ENCODE measurements around the gene SHB. TPM values are rescaled to one million over a fixed set of nuclear protein-coding genes. Genes with fewer than 3 reads are reported as not detected.

The SHB gene
- total and polyA plus RNA-seq, 2 donors = 4.9 to 5.5 TPM

GRCh38 chr9:37984672-37985611 is 84.1 kb downstream of the SHB start:
- peaks cover 11 to 48% of the 10 kb centered on the region in 2 donors for H3K4me1 ChIP-seq (ENCODE audit: control insufficient read depth in 2 of 2, insufficient read depth in 2 of 2, low read length in 2 of 2)
- 53% methylated on average over 26 of the region's 26 CpGs for WGBS
- H3K36me3 ChIP-seq (ENCODE audit: control insufficient read depth in 2 of 2, insufficient read depth in 2 of 2, low read length in 1 of 2) = no peaks in the 10 kb centered on the region
- H3K9me3 ChIP-seq (ENCODE audit: control insufficient read depth in 2 of 2, insufficient read depth in 1 of 2, low read length in 1 of 2) = no peaks in the 10 kb centered on the region
- peak in 4 of 9 donors; percentile 28 to 73 (median 49) for DNase-seq (ENCODE audit: low read depth in 6 of 9, low spot score in 9 of 9)
- H3K27me3 ChIP-seq (ENCODE audit: control insufficient read depth in 2 of 2, insufficient read depth in 1 of 2, low read length in 1 of 2) = no peaks in the 10 kb centered on the region
- H3K27ac ChIP-seq (ENCODE audit: low read depth in 1 of 2, low read length in 1 of 2) = peak overlapping the region in 1 of 2 donors; percentile 66
- no peak overlapping the region for H3K4me3 ChIP-seq (ENCODE audit: low read length in 2 of 2)

GRCh38 chr9:37984278-37984671 is 84.8 kb downstream of the SHB start:
- Histone ChIP-seq H3K27me3 (ENCODE audit: control insufficient read depth in 2 of 2, insufficient read depth in 1 of 2, low read length in 1 of 2) (no peaks in the 10 kb centered on the region), H3K9me3 (ENCODE audit: control insufficient read depth in 2 of 2, insufficient read depth in 1 of 2, low read length in 1 of 2) (no peaks in the 10 kb centered on the region), H3K27ac (ENCODE audit: low read depth in 1 of 2, low read length in 1 of 2) (peak overlapping the region in 1 of 2 donors; percentile 66), H3K4me1 (ENCODE audit: control insufficient read depth in 2 of 2, insufficient read depth in 2 of 2, low read length in 2 of 2) (peaks cover 11 to 48% of the 10 kb centered on the region in 2 donors), H3K4me3 (ENCODE audit: low read length in 2 of 2) (no peak overlapping the region), H3K36me3 (ENCODE audit: control insufficient read depth in 2 of 2, insufficient read depth in 2 of 2, low read length in 1 of 2) (no peaks in the 10 kb centered on the region)
- 82% methylated on average over 5 of the region's 5 CpGs for WGBS
- no peak for DNase-seq (ENCODE audit: low read depth in 6 of 9, low spot score in 9 of 9)

GRCh38 chr9:37983381-37984067 is 85.5 kb downstream of the SHB start:
- H3K27ac ChIP-seq (ENCODE audit: low read depth in 1 of 2, low read length in 1 of 2) = no peak overlapping the region
- no peaks in the 10 kb centered on the region for H3K9me3 ChIP-seq (ENCODE audit: control insufficient read depth in 2 of 2, insufficient read depth in 1 of 2, low read length in 1 of 2)
- no peaks in the 10 kb centered on the region for H3K27me3 ChIP-seq (ENCODE audit: control insufficient read depth in 2 of 2, insufficient read depth in 1 of 2, low read length in 1 of 2)
- H3K4me3 ChIP-seq (ENCODE audit: low read length in 2 of 2) = no peak overlapping the region
- DNase-seq (ENCODE audit: low read depth in 6 of 9, low spot score in 9 of 9) = no peak
- WGBS = 93% methylated on average over 12 of the region's 12 CpGs
- H3K4me1 ChIP-seq (ENCODE audit: control insufficient read depth in 2 of 2, insufficient read depth in 2 of 2, low read length in 2 of 2) = peaks cover 11 to 48% of the 10 kb centered on the region in 2 donors
- no peaks in the 10 kb centered on the region for H3K36me3 ChIP-seq (ENCODE audit: control insufficient read depth in 2 of 2, insufficient read depth in 2 of 2, low read length in 1 of 2)

- peaks cover 7 to 27% of the 10 kb centered on the region in 2 donors for H3K4me1 ChIP-seq (ENCODE audit: control insufficient read depth in 2 of 2, insufficient read depth in 2 of 2, low read length in 2 of 2)
- no peak overlapping the region for H3K27ac ChIP-seq (ENCODE audit: low read depth in 1 of 2, low read length in 1 of 2)
- H3K4me3 ChIP-seq (ENCODE audit: low read length in 2 of 2) = no peak overlapping the region
- DNase-seq (ENCODE audit: low read depth in 6 of 9, low spot score in 9 of 9) = no peak
- no peaks in the 10 kb centered on the region for H3K9me3 ChIP-seq (ENCODE audit: control insufficient read depth in 2 of 2, insufficient read depth in 1 of 2, low read length in 1 of 2)
- WGBS = 68% methylated on average over 5 of the region's 5 CpGs
- no peaks in the 10 kb centered on the region for H3K27me3 ChIP-seq (ENCODE audit: control insufficient read depth in 2 of 2, insufficient read depth in 1 of 2, low read length in 1 of 2)
- H3K36me3 ChIP-seq (ENCODE audit: control insufficient read depth in 2 of 2, insufficient read depth in 2 of 2, low read length in 1 of 2) = no peaks in the 10 kb centered on the region
Observed at GRCh38 chr9:37979844-37980243, 89.2 kb downstream of the SHB start.

- H3K4me3 ChIP-seq (ENCODE audit: low read length in 2 of 2) = no peak overlapping the region
- H3K36me3 ChIP-seq (ENCODE audit: control insufficient read depth in 2 of 2, insufficient read depth in 2 of 2, low read length in 1 of 2) = no peaks in the 10 kb centered on the region
- no peaks in the 10 kb centered on the region for H3K27me3 ChIP-seq (ENCODE audit: control insufficient read depth in 2 of 2, insufficient read depth in 1 of 2, low read length in 1 of 2)
- H3K4me1 ChIP-seq (ENCODE audit: control insufficient read depth in 2 of 2, insufficient read depth in 2 of 2, low read length in 2 of 2) = peaks cover 0 to 18% of the 10 kb centered on the region in 2 donors
- H3K27ac ChIP-seq (ENCODE audit: low read depth in 1 of 2, low read length in 1 of 2) = no peak overlapping the region
- H3K9me3 ChIP-seq (ENCODE audit: control insufficient read depth in 2 of 2, insufficient read depth in 1 of 2, low read length in 1 of 2) = no peaks in the 10 kb centered on the region
- WGBS = 95% methylated on average over 3 of the region's 3 CpGs
- DNase-seq (ENCODE audit: low read depth in 6 of 9, low spot score in 9 of 9) = no peak
Observed at GRCh38 chr9:37978983-37979382, 90.0 kb downstream of the SHB start.

GRCh38 chr9:37978481-37978864 is 90.6 kb downstream of the SHB start:
- no peak for DNase-seq (ENCODE audit: low read depth in 6 of 9, low spot score in 9 of 9)
- Histone ChIP-seq H3K4me1 (ENCODE audit: control insufficient read depth in 2 of 2, insufficient read depth in 2 of 2, low read length in 2 of 2) (peaks cover 0 to 13% of the 10 kb centered on the region in 2 donors), H3K9me3 (ENCODE audit: control insufficient read depth in 2 of 2, insufficient read depth in 1 of 2, low read length in 1 of 2) (no peaks in the 10 kb centered on the region), H3K27ac (ENCODE audit: low read depth in 1 of 2, low read length in 1 of 2) (no peak overlapping the region), H3K4me3 (ENCODE audit: low read length in 2 of 2) (no peak overlapping the region), H3K27me3 (ENCODE audit: control insufficient read depth in 2 of 2, insufficient read depth in 1 of 2, low read length in 1 of 2) (no peaks in the 10 kb centered on the region), H3K36me3 (ENCODE audit: control insufficient read depth in 2 of 2, insufficient read depth in 2 of 2, low read length in 1 of 2) (peaks cover 0 to 2% of the 10 kb centered on the region in 2 donors)
- WGBS = 90% methylated on average over 6 of the region's 6 CpGs

GRCh38 chr9:37977851-37978480 is 91.1 kb downstream of the SHB start:
- WGBS = 80% methylated on average over 5 of the region's 5 CpGs
- peaks cover 0 to 8% of the 10 kb centered on the region in 2 donors for H3K4me1 ChIP-seq (ENCODE audit: control insufficient read depth in 2 of 2, insufficient read depth in 2 of 2, low read length in 2 of 2)
- no peak overlapping the region for H3K27ac ChIP-seq (ENCODE audit: low read depth in 1 of 2, low read length in 1 of 2)
- H3K4me3 ChIP-seq (ENCODE audit: low read length in 2 of 2) = no peak overlapping the region
- no peak for DNase-seq (ENCODE audit: low read depth in 6 of 9, low spot score in 9 of 9)
- H3K36me3 ChIP-seq (ENCODE audit: control insufficient read depth in 2 of 2, insufficient read depth in 2 of 2, low read length in 1 of 2) = peaks cover 0 to 4% of the 10 kb centered on the region in 2 donors
- H3K27me3 ChIP-seq (ENCODE audit: control insufficient read depth in 2 of 2, insufficient read depth in 1 of 2, low read length in 1 of 2) = no peaks in the 10 kb centered on the region
- no peaks in the 10 kb centered on the region for H3K9me3 ChIP-seq (ENCODE audit: control insufficient read depth in 2 of 2, insufficient read depth in 1 of 2, low read length in 1 of 2)

GRCh38 chr9:37976714-37977477 is 92.1 kb downstream of the SHB start:
- H3K27me3 ChIP-seq (ENCODE audit: control insufficient read depth in 2 of 2, insufficient read depth in 1 of 2, low read length in 1 of 2) = no peaks in the 10 kb centered on the region
- no peak overlapping the region for H3K4me3 ChIP-seq (ENCODE audit: low read length in 2 of 2)
- peaks cover 0 to 4% of the 10 kb centered on the region in 2 donors for H3K36me3 ChIP-seq (ENCODE audit: control insufficient read depth in 2 of 2, insufficient read depth in 2 of 2, low read length in 1 of 2)
- peak overlapping the region; percentile 74 to 75 for H3K27ac ChIP-seq (ENCODE audit: low read depth in 1 of 2, low read length in 1 of 2)
- 95% methylated on average over 8 of the region's 8 CpGs for WGBS
- DNase-seq (ENCODE audit: low read depth in 6 of 9, low spot score in 9 of 9) = no peak
- no peaks in the 10 kb centered on the region for H3K9me3 ChIP-seq (ENCODE audit: control insufficient read depth in 2 of 2, insufficient read depth in 1 of 2, low read length in 1 of 2)
- H3K4me1 ChIP-seq (ENCODE audit: control insufficient read depth in 2 of 2, insufficient read depth in 2 of 2, low read length in 2 of 2) = peaks cover 0 to 12% of the 10 kb centered on the region in 2 donors
